ENCODE data around the gene RWDD4.
"Not testable (repeated sequence)": the region's sequence is repeated elsewhere in the genome, so short reads cannot be mapped to it uniquely, and the experiment has no call there.

Gene RWDD4

GRCh38 chr4:183635321-183635720 lies 23.7 kb downstream of the RWDD4 start:
- DNase-seq = no peak

- DNase-seq = no peak
Observed at GRCh38 chr4:183633476-183634400, 25.2 kb downstream of the RWDD4 start.

- no peak for DNase-seq
Observed at GRCh38 chr4:183632689-183633088, 26.3 kb downstream of the RWDD4 start.

GRCh38 chr4:183631577-183632198 lies 27.3 kb downstream of the RWDD4 start:
- no peak for DNase-seq

- no peak for DNase-seq
Observed at GRCh38 chr4:183627979-183628588, 30.9 kb downstream of the RWDD4 start.

- DNase-seq = not testable (repeated sequence)
Observed at GRCh38 chr4:183627286-183627685, 31.7 kb downstream of the RWDD4 start.

GRCh38 chr4:183626168-183626567 lies 32.8 kb downstream of the RWDD4 start:
- DNase-seq = no peak

- no peak for DNase-seq
Observed at GRCh38 chr4:183624548-183624947, 34.4 kb downstream of the RWDD4 start.

GRCh38 chr4:183621875-183622274 lies 37.1 kb downstream of the RWDD4 start:
- DNase-seq = no peak

GRCh38 chr4:183620421-183620820 lies 38.6 kb downstream of the RWDD4 start:
- DNase-seq = no peak

GRCh38 chr4:183618681-183619080 lies 40.3 kb downstream of the RWDD4 start:
- no peak for DNase-seq

GRCh38 chr4:183617075-183617474 lies 41.9 kb downstream of the RWDD4 start:
- no peak for DNase-seq

- no peak for DNase-seq
Observed at GRCh38 chr4:183612329-183613250, 46.4 kb downstream of the RWDD4 start.

GRCh38 chr4:183611210-183611830 lies 47.7 kb downstream of the RWDD4 start:
- DNase-seq = no peak

- no peak for DNase-seq
Observed at GRCh38 chr4:183610613-183611012, 48.4 kb downstream of the RWDD4 start.

- DNase-seq = no peak
Observed at GRCh38 chr4:183610033-183610432, 49.0 kb downstream of the RWDD4 start.

- no peak for DNase-seq
Observed at GRCh38 chr4:183609151-183609550, 49.8 kb downstream of the RWDD4 start.

- DNase-seq = no peak
Observed at GRCh38 chr4:183607894-183608293, 51.1 kb downstream of the RWDD4 start.

- DNase-seq = no peak
Observed at GRCh38 chr4:183602557-183603027, 56.4 kb downstream of the RWDD4 start.

- DNase-seq = no peak
Observed at GRCh38 chr4:183601381-183601780, 57.6 kb downstream of the RWDD4 start.

GRCh38 chr4:183600189-183600685 lies 58.7 kb downstream of the RWDD4 start:
- DNase-seq = peak; percentile 37

- no peak for DNase-seq
Observed at GRCh38 chr4:183599690-183600089, 59.3 kb downstream of the RWDD4 start.
